ENCODE measurements around the gene MTPN.
A peak's percentile ranks its signal among the peaks of the same experiment; 100 is the strongest.

The MTPN gene

DNA sequence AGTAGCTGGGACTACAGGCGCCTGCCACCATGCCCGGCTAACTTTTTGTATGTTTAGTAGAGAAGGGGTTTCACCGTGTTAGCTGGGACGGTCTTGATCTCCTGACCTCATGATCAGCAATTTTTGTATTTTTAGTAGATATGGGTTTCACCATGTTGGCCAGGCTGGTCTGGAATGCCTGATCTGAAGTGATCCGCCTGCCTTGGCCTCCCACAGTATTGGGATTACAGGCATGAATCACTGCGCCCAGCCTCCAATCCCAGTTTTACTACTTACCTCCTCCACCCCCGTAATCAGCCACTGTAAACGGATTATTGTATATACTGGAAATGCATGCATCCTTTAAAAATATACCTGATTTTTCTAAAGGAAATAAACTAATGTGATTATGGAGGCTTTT lies 35.1 kb upstream of the MTPN start:
- Histone ChIP-seq H3K79me2 (ENCODE audit: low read length) (no peaks in the 10 kb centered on the region), H3K27ac (ENCODE audit: low read length) (no peak overlapping the region), H3K9me3 (ENCODE audit: insufficient read depth, low read length) (no peaks in the 10 kb centered on the region), H3K36me3 (replicated peaks; ENCODE audit: low read depth, low read length) (no peaks in the 10 kb centered on the region), H3K27me3 (ENCODE audit: low read depth, low read length) (peaks cover 49% of the 10 kb centered on the region), H3K4me2 (ENCODE audit: low read length) (no peak overlapping the region), H2AFZ (ENCODE audit: low read depth, low read length) (no peak overlapping the region), H3K9ac (ENCODE audit: low read length) (no peak overlapping the region), H3K4me3 (ENCODE audit: low read length) (no peak overlapping the region), H3K4me1 (ENCODE audit: low read length) (peaks cover 11% of the 10 kb centered on the region), H4K20me1 (ENCODE audit: insufficient read depth, low read length) (no peaks in the 10 kb centered on the region)
- TF ChIP-seq, protein P1, sequence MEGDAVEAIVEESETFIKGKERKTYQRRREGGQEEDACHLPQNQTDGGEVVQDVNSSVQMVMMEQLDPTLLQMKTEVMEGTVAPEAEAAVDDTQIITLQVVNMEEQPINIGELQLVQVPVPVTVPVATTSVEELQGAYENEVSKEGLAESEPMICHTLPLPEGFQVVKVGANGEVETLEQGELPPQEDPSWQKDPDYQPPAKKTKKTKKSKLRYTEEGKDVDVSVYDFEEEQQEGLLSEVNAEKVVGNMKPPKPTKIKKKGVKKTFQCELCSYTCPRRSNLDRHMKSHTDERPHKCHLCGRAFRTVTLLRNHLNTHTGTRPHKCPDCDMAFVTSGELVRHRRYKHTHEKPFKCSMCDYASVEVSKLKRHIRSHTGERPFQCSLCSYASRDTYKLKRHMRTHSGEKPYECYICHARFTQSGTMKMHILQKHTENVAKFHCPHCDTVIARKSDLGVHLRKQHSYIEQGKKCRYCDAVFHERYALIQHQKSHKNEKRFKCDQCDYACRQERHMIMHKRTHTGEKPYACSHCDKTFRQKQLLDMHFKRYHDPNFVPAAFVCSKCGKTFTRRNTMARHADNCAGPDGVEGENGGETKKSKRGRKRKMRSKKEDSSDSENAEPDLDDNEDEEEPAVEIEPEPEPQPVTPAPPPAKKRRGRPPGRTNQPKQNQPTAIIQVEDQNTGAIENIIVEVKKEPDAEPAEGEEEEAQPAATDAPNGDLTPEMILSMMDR (IDR thresholded peaks at IDR 0.05; ENCODE audit: low read depth, low read length): no peak
- TF ChIP-seq EZH2phosphoT487 (IDR thresholded peaks at IDR 0.05; ENCODE audit: low read depth): no peak

DNA sequence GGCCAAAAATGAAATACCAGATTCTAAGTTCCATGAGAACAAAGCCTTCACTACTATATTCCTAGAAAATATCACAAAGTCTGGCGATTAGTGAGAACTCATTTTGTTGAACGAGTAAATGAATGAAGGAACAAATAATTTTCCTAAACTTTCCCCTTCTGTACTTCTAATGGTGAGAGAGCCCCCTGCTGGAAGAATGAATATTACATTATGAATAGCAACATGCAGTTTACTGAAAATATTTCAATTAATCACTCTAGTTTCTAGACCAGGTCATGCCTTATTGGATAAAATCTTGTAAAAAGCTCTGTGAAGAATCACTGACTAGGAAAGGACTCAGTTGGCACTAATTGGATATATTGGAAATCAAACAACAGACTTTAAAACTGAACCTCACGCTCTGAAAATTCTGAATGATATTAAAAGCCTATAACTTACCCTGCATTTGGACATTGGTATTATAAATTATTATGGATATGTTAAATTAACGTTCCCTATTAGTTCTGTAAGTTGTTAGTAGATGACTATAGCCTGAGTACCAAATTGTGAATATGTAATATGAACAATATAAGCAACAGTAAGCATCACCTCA lies 32.4 kb upstream of the MTPN start:
- no peak overlapping the region for H3K27ac ChIP-seq (ENCODE audit: low read length)
- peaks cover 4% of the 10 kb centered on the region for H3K4me1 ChIP-seq (ENCODE audit: low read length)
- no peak overlapping the region for H3K4me3 ChIP-seq (ENCODE audit: low read length)
- no peaks in the 10 kb centered on the region for H3K79me2 ChIP-seq (ENCODE audit: low read length)
- H4K20me1 ChIP-seq (ENCODE audit: insufficient read depth, low read length): no peaks in the 10 kb centered on the region
- H3K36me3 ChIP-seq (replicated peaks; ENCODE audit: low read depth, low read length): no peaks in the 10 kb centered on the region
- H3K27me3 ChIP-seq (ENCODE audit: low read depth, low read length): peaks cover 27% of the 10 kb centered on the region
- no peaks in the 10 kb centered on the region for H3K9me3 ChIP-seq (ENCODE audit: insufficient read depth, low read length)
- no peak overlapping the region for H3K9ac ChIP-seq (ENCODE audit: low read length)
- H3K4me2 ChIP-seq (ENCODE audit: low read length): peak overlapping the region; percentile 35; the same call in 1 of the 2 replicates
- no peak overlapping the region for H2AFZ ChIP-seq (ENCODE audit: low read depth, low read length)
- TF ChIP-seq EZH2phosphoT487 (IDR thresholded peaks at IDR 0.05; ENCODE audit: low read depth): no peak
- TF ChIP-seq, protein P1 (IDR thresholded peaks at IDR 0.05; ENCODE audit: low read depth, low read length): peak; percentile 88

DNA sequence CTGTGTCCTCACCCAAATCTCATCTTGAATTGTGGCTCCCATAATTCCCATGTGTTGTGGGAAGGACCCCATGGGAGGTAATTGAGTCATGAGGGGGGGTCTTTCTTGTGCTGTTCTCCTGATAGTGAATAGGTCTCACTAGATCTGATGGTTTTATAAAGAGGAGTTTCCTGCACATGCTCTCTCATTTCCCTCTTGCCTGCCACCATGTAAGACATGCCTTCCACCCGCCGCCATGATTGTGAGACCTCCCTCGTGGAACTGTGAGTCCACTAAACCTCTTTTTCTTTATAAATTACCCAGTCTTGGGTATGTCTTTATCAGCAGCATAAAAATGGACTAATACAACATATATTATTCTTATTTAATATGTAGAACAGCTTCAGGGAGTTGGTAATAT lies 29.0 kb upstream of the MTPN start:
- Histone ChIP-seq H3K4me1 (ENCODE audit: low read length) (peaks cover 4% of the 10 kb centered on the region), H3K9me3 (ENCODE audit: insufficient read depth, low read length) (no peaks in the 10 kb centered on the region), H3K36me3 (replicated peaks; ENCODE audit: low read depth, low read length) (no peaks in the 10 kb centered on the region), H3K4me2 (ENCODE audit: low read length) (no peak overlapping the region), H3K79me2 (ENCODE audit: low read length) (no peaks in the 10 kb centered on the region), H3K4me3 (ENCODE audit: low read length) (no peak overlapping the region), H3K27ac (ENCODE audit: low read length) (no peak overlapping the region), H3K9ac (ENCODE audit: low read length) (no peak overlapping the region), H4K20me1 (ENCODE audit: insufficient read depth, low read length) (no peaks in the 10 kb centered on the region), H2AFZ (ENCODE audit: low read depth, low read length) (no peak overlapping the region), H3K27me3 (ENCODE audit: low read depth, low read length) (peaks cover 12% of the 10 kb centered on the region)
- TF ChIP-seq EZH2phosphoT487 (IDR thresholded peaks at IDR 0.05; ENCODE audit: low read depth): no peak
- TF ChIP-seq, protein P1 (IDR thresholded peaks at IDR 0.05; ENCODE audit: low read depth, low read length): no peak

DNA sequence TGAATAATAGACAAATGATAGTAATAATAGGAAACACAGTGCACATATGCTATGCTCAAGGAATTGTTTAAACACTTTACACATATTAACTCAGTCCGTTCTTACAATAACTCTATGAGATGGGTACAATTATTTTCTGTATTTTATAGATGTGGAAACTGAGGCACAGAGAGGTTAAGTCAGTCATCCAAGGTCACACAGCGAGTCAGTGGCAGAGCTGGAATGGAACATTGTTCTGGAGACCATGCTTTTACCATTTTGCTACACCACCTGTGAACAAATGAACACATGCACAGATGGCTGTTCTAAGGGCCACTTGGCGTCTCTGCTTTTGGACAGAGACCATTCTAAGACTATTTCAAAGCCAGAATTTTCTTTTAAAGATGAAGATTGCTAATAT lies 26.9 kb upstream of the MTPN start:
- H3K9me3 ChIP-seq (ENCODE audit: insufficient read depth, low read length): no peaks in the 10 kb centered on the region

More for the DNA sequence above, 26.9 kb upstream of the MTPN start:
- H3K27me3 ChIP-seq (ENCODE audit: low read depth, low read length): peaks cover 10% of the 10 kb centered on the region
- peaks cover under 1% of the 10 kb centered on the region for H3K4me1 ChIP-seq (ENCODE audit: low read length)
- H3K27ac ChIP-seq (ENCODE audit: low read length): no peak overlapping the region
- H3K9ac ChIP-seq (ENCODE audit: low read length): no peak overlapping the region
- no peak for TF ChIP-seq EZH2phosphoT487 (IDR thresholded peaks at IDR 0.05; ENCODE audit: low read depth)
- TF ChIP-seq, protein P1 (IDR thresholded peaks at IDR 0.05; ENCODE audit: low read depth, low read length): no peak
- H2AFZ ChIP-seq (ENCODE audit: low read depth, low read length): no peak overlapping the region
- H4K20me1 ChIP-seq (ENCODE audit: insufficient read depth, low read length): no peaks in the 10 kb centered on the region
- no peaks in the 10 kb centered on the region for H3K79me2 ChIP-seq (ENCODE audit: low read length)
- H3K4me3 ChIP-seq (ENCODE audit: low read length): no peak overlapping the region
- H3K4me2 ChIP-seq (ENCODE audit: low read length): no peak overlapping the region
- no peaks in the 10 kb centered on the region for H3K36me3 ChIP-seq (replicated peaks; ENCODE audit: low read depth, low read length)

All from OCI-LY3 (cell line).